Cardiac muscle cell (in vitro differentiated cells and primary cell): ENCODE results near the gene ENTPD2. TPM values are rescaled to one million over a fixed set of nuclear protein-coding genes. Genes with fewer than 3 reads are reported as not detected.

Experiments
- DNase-seq, 2 donors: peaks; one replicate each; pipeline versions ENCODE4 v3.0.0 to v3.0.0-alpha.2; 2010 to 2017; ENCODE audit warnings: low read depth in 1 of 2, low spot score in 1 of 2
- H3K27ac ChIP-seq: fragments of 200-600 bp; sonication (generic); 2 replicates; pipeline ENCODE4 v1.5.1; 2016
- H3K27me3 ChIP-seq: fragments of 200-600 bp; sonication (generic); 2 replicates; pipeline ENCODE4 v1.6.0; 2016; ENCODE audit warnings: control low read depth
- H3K36me3 ChIP-seq: fragments of 200-600 bp; sonication (generic); 2 replicates; pipeline ENCODE4 v1.5.1; 2016; ENCODE audit warnings: control low read depth
- H3K4me1 ChIP-seq: fragments of 200-600 bp; sonication (generic); 2 replicates; pipeline ENCODE4 v1.8.1; 2017; ENCODE audit warnings: low read depth, mild to moderate bottlenecking, mixed run types
- H3K4me3 ChIP-seq: fragments of 200-600 bp; sonication (generic); 2 replicates; pipeline ENCODE4 v1.5.1; 2016; ENCODE audit warnings: mild to moderate bottlenecking
- H3K9me3 ChIP-seq: fragments of 200-600 bp; sonication (generic); 2 replicates; pipeline ENCODE4 v1.5.1; 2017; ENCODE audit warnings: low read depth, mild to moderate bottlenecking, control low read depth
- CTCF ChIP-seq: IDR thresholded peaks from 2 replicates; pipeline ENCODE4 v1.5.1; 2012; ENCODE audit warnings: low read depth, mild to moderate bottlenecking, low read length
- polyA plus RNA-seq: library from polyadenylated mRNA; unstranded; fragments of >200 nt; fragmentation: Nextera tagmentation; extraction: Ambion mirVana; gene quantifications from 2 replicates; pipeline ENCODE4 v1.2.1, GENCODE V29; 2016
- total RNA-seq: library from RNA; depleted of rRNA; stranded (reverse); fragments of >200 nt; gene quantifications from 2 replicates; pipeline ENCODE4 v1.2.3, GENCODE V29; 2016

The ENTPD2 gene
- total and polyA plus RNA-seq, 2 experiments from 2014 or later = not detected

GRCh38 chr9:137051145-137051724 lies 2.6 kb downstream of the ENTPD2 start:
- peaks cover 93% of the 10 kb centered on the region for H3K27me3 ChIP-seq
- no peak for TF ChIP-seq CTCF
- no peaks in the 10 kb centered on the region for H3K36me3 ChIP-seq
- no peak for DNase-seq
- no peak overlapping the region for H3K27ac ChIP-seq
- no peaks in the 10 kb centered on the region for H3K9me3 ChIP-seq
- H3K4me3 ChIP-seq = no peak overlapping the region
- H3K4me1 ChIP-seq = no peaks in the 10 kb centered on the region

- DNase-seq = no peak
- no peaks in the 10 kb centered on the region for H3K9me3 ChIP-seq
- peaks cover 87% of the 10 kb centered on the region for H3K27me3 ChIP-seq
- no peak for TF ChIP-seq CTCF
- H3K27ac ChIP-seq = no peak overlapping the region
- no peak overlapping the region for H3K4me3 ChIP-seq
- H3K36me3 ChIP-seq = no peaks in the 10 kb centered on the region
- no peaks in the 10 kb centered on the region for H3K4me1 ChIP-seq
Measured at GRCh38 chr9:137050570-137050969, 3.3 kb downstream of the ENTPD2 start.

DNA sequence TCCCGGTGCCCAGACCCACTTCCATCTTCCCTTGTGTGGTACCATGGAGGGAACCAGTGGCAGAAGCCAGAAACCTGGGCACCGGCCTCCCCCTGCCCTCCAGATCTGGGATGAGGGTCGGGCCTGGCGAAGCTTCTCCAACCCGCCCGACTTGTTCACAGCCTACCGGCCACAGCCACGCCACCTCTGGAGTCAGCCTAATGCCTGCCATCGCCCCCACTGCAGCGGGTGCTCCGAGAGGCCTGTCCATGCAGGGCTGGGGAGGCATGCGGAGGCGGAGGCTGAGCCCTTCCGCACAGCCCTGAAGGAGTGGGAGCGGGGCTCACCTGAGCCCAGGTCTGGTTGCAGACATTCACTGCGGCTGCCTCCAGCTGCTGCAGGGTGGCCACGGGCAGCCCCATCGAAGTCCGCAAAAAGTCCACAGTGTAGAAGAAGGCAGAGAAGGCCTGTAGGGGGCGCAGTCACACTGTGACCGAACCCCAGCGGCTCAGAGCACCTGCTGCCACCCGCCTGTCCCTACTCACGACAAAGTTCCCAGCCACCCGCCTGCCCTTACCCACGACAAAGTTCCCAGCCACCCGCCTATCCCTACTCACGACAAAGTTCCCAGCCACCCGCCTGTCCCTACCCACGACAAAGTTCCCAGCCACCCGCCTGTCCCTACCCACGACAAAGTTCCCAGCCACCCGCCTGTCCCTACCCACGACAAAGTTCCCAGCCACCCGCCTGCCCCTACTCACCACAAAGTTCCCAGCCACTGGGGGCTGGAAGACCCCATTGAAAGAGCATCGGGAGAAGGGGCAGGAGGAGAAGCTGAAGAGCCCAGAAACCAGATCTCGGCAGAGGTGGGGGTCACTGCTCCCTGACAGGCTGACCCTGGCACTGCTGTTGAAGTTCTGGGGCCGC lies 4.1 kb downstream of the ENTPD2 start:
- Histone ChIP-seq H3K27me3 (peaks cover 86% of the 10 kb centered on the region), H3K4me1 (peaks cover 5% of the 10 kb centered on the region), H3K4me3 (no peak overlapping the region), H3K27ac (no peak overlapping the region), H3K9me3 (no peaks in the 10 kb centered on the region), H3K36me3 (no peaks in the 10 kb centered on the region)
- peak; percentile 54 for TF ChIP-seq CTCF
- peak; percentile 59 to 81 for DNase-seq

GRCh38 chr9:137048655-137049543 lies 5.0 kb downstream of the ENTPD2 start:
- Histone ChIP-seq H3K27ac (no peak overlapping the region), H3K4me3 (no peak overlapping the region), H3K4me1 (peaks cover 5% of the 10 kb centered on the region), H3K27me3 (peaks cover 86% of the 10 kb centered on the region), H3K36me3 (no peaks in the 10 kb centered on the region), H3K9me3 (no peaks in the 10 kb centered on the region)
- no peak for TF ChIP-seq CTCF
- no peak for DNase-seq

GRCh38 chr9:137046088-137046787 lies 7.6 kb downstream of the ENTPD2 start, which contains the start of gene NPDC1:
TSS of gene NPDC1 (minus strand) at chr9:137046177. CDS start at chr9:137045989, 188 bp downstream.
- TF ChIP-seq CTCF = peak; percentile 92
- peak within 1 kb of the TSS; percentile 76 for H3K4me3 ChIP-seq
- peak; percentile 74 to 94 for DNase-seq
- H3K27me3 ChIP-seq = peaks cover 67% of the 10 kb centered on the region
- no peaks in the 10 kb centered on the region for H3K9me3 ChIP-seq
- H3K4me1 ChIP-seq = peaks cover 5% of the 10 kb centered on the region
- no peaks in the 10 kb centered on the region for H3K36me3 ChIP-seq
- H3K27ac ChIP-seq = no peak within 1 kb of the TSS
